Esophagus muscularis mucosa (tissue), 4 donors: ENCODE results near the gene PPP2R5C. TPM values are rescaled to one million over a fixed set of nuclear protein-coding genes. Genes with fewer than 3 reads are reported as not detected.

ENCODE experiments used
- DNase-seq: peaks from one replicate; pipeline ENCODE4 v3.0.0-alpha.2; 2017; ENCODE audit errors: extremely low spot score
- H3K27ac ChIP-seq, 4 donors: fragments of 200-600 bp; sonication (generic); replicated peaks in 1 of 4; 1 replicate in 3 of 4; 2 replicates in 1 of 4; pipeline ENCODE4 v1.5.1; 2016 to 2019; ENCODE audit warnings: mild to moderate bottlenecking in 1 of 4
- H3K27me3 ChIP-seq, 4 donors: fragments of 200-600 bp; sonication (generic); one replicate each; pipeline versions ENCODE4 v1.5.1 to v1.6.0; 2016 to 2019
- H3K36me3 ChIP-seq, 4 donors: fragments of 200-600 bp; sonication (generic); one replicate each; pipeline ENCODE4 v1.5.1; 2016 to 2019
- H3K4me1 ChIP-seq, 4 donors: fragments of 200-600 bp; sonication (generic); one replicate each; pipeline ENCODE4 v1.5.1; 2016 to 2019
- H3K4me3 ChIP-seq, 4 donors: fragments of 200-600 bp; sonication (generic); 1 replicate in 2 of 4; 2 replicates in 2 of 4; pipeline ENCODE4 v1.5.1; 2016 to 2019; ENCODE audit warnings: mild to moderate bottlenecking in 4 of 4, moderate library complexity in 1 of 4
- H3K9me3 ChIP-seq, 4 donors: fragments of 200-600 bp; sonication (generic); 1 replicate in 3 of 4; 2 replicates in 1 of 4; pipeline ENCODE4 v1.5.1; 2016 to 2019
- EP300 ChIP-seq: sonication (generic); formaldehyde crosslinking; IDR thresholded peaks from one replicate; pipeline ENCODE4 v1.6.1; 2017; ENCODE audit warnings: antibody characterized with exemption
- POLR2A ChIP-seq: fragments of 450-650 bp; IDR thresholded peaks from one replicate; pipeline ENCODE4 v1.6.1; 2017; ENCODE audit warnings: antibody characterized with exemption, moderate library complexity, mild to moderate bottlenecking, low read depth
- POLR2AphosphoS5 ChIP-seq, 2 donors: sonication (generic); formaldehyde crosslinking; IDR thresholded peaks; one replicate each; pipeline ENCODE4 v1.6.1; 2017; ENCODE audit warnings: antibody characterized with exemption in 2 of 2
- WGBS: methylation state at CpG from one replicate; pipeline ENCODE4 v1.1.5; 2018; 5-methylcytosine and 5-hydroxymethylcytosine counted together
- intact Hi-C: fragments of 100-400 bp; cut with DNase I; formaldehyde crosslinking; loops from one replicate; pipeline ENCODE4 v1.15.1; 2023
- total RNA-seq, 4 donors: library from RNA; depleted of rRNA; stranded (reverse); fragments of >200 nt; gene quantifications; one replicate each; pipeline versions ENCODE4 v1.1.0 to v1.2.1, GENCODE V29; 2016
- TF ChIP-seq, protein P1 (sequence below), 3 experiments: fragments of 200-600 bp in 2 of 3; fragments of 450-650 bp in 1 of 3; sonication (generic) in 2 of 3; IDR thresholded peaks; one replicate each; pipeline ENCODE4 v1.5.1; 2017 to 2019; ENCODE audit warnings: antibody characterized with exemption in 3 of 3, mild to moderate bottlenecking in 2 of 3, moderate library complexity in 1 of 3

Gene PPP2R5C
- total RNA-seq, 4 donors from 2014 or later = 103 to 142 (median 131) TPM

DNA sequence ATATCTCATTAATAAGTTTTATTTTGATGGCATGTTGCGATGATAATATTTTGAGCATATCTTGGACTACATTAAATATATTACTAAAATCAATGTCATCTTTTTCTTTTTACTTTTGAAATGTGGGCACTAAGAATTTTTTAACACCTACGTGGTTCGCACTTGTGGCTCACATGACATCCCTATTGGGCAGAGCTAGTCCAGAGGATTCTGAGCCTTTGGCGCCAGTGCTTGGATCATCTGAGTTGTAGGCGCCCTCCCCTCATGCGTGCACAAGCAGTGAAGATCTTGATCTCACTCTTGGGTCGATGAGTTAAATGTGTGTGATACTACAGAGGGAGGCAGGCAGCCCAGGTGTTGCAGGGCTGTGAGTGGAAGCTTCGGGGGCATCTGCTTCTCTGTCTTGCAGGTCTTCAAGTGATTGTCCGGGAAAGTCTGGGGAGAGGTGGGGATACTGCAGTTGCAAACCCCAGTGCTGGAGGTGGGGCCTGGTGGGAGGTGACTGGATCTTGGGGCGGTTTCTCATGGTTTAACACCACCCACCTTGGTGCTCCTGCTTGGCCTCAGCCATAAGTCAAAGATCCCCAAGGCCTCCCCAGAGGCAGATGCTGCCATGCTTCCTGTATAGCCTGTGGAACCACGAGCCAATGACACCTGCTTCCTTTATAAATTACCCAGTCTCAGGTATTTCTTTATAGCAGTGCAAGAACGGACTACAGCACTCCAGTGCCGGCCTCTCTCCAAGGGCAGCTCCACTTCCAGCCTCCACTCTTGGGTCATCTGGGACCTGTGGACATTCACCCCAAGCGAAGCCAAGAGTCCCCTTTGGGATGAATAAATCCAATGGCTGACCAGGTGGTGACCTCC, 46.1 kb upstream of the PPP2R5C start:
- Histone ChIP-seq H3K27ac (no peak overlapping the region), H3K27me3 (no peaks in the 10 kb centered on the region), H3K9me3 (peaks cover 0 to 8% (median 5%) of the 10 kb centered on the region in 4 donors), H3K36me3 (no peaks in the 10 kb centered on the region), H3K4me1 (peaks cover 0 to 5% (median 0%) of the 10 kb centered on the region in 4 donors), H3K4me3 (no peak overlapping the region)
- DNase-seq = peak; percentile 87
- WGBS = 87% methylated on average over 13 of the region's 14 CpGs
- intact Hi-C loops = no loop called here
- TF ChIP-seq POLR2A = no peak
- no peak for TF ChIP-seq EP300
- TF ChIP-seq, protein P1, sequence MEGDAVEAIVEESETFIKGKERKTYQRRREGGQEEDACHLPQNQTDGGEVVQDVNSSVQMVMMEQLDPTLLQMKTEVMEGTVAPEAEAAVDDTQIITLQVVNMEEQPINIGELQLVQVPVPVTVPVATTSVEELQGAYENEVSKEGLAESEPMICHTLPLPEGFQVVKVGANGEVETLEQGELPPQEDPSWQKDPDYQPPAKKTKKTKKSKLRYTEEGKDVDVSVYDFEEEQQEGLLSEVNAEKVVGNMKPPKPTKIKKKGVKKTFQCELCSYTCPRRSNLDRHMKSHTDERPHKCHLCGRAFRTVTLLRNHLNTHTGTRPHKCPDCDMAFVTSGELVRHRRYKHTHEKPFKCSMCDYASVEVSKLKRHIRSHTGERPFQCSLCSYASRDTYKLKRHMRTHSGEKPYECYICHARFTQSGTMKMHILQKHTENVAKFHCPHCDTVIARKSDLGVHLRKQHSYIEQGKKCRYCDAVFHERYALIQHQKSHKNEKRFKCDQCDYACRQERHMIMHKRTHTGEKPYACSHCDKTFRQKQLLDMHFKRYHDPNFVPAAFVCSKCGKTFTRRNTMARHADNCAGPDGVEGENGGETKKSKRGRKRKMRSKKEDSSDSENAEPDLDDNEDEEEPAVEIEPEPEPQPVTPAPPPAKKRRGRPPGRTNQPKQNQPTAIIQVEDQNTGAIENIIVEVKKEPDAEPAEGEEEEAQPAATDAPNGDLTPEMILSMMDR (IDR thresholded peaks at IDR 0.05) = no peak
- TF ChIP-seq POLR2AphosphoS5 (IDR thresholded peaks at IDR 0.05) = no peak

DNA sequence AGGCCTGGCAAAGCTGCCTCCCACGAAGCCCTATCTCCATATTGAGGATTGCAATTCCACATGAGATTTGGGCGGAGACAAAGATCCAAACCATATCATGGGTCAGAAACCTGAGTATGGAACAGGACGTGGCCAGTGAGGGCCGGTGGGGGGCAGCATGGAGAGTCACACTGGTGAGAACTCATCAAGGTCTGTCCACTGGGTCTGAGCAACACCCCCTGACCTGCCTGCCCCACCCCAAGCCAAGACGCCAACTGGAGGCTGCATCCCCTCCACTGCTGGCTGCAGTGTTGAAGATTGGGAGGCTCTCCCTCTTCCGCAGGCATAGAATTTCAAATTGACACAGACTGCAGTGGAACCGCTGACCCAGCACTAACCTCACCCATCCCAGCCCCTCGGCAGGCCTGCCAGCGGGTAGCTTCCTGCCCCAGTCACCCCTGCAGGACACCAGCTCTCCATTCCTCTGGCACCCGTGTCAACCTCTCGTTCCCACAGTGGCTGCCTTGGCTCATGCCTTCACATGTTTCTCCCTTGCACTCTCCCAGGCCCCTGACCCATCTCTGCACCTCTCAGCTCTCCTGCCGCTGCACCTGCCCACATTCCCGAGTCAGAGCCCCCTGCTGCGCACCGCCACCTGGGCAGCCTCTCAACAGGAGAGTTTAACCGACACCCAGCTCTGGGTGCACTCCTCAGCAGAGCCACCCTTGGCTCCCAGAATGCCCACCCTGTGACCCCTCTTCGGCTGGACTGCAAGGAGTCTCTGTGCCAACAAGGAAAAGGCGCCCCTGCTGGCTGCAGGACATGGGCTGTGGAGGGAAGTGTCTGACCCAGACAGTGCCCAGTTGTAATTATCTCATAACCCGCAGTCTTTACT, 45.2 kb upstream of the PPP2R5C start:
- H3K4me1 ChIP-seq = peaks cover 0 to 5% (median 2%) of the 10 kb centered on the region in 4 donors
- H3K4me3 ChIP-seq = no peak overlapping the region
- peaks cover 0 to 8% (median 5%) of the 10 kb centered on the region in 4 donors for H3K9me3 ChIP-seq
- TF ChIP-seq POLR2A (no peak), POLR2AphosphoS5 (IDR thresholded peaks at IDR 0.05) (no peak), EP300 (no peak)
- TF ChIP-seq, protein P1 (IDR thresholded peaks at IDR 0.05) = no peak
- no peaks in the 10 kb centered on the region for H3K27me3 ChIP-seq
- no peaks in the 10 kb centered on the region for H3K36me3 ChIP-seq
- DNase-seq = peak; percentile 83
- intact Hi-C loops = no loop called here
- 90% methylated on average over 17 of the region's 19 CpGs for WGBS
- H3K27ac ChIP-seq = no peak overlapping the region

DNA sequence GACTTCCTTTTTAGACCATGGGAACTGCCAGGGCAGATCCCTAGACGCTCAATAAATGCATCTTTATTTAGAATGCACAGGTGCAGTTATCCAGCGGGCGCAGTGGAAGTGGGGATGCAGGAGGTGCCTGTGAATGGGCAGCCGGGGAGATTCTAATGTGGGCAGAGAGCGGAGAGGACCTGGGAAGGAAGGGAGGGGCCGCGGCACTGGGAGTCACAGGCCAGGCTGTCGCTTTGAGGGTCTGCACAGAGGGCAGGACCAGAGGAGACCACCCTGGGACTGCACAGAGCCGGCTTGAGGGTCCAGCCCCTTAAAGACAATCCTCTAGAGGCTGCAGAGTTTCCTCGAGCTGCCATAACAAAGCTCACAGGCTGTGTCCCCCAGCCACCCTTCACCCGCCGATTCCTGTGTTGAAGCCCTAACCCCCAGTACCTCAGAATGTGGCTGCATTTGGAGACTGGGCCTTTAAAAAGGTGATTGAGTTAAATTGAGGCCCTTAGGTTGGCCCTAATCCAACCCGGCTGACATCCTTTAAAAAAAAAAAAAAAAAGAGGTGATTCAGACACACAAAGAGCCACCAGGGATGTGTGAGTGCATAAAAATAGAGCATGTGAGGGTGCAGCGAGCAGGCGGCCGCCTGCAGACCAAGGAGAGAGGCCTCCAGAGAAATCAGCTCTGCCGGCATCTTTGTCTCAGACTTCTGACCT, 44.4 kb upstream of the PPP2R5C start:
- TF ChIP-seq, protein P1 (IDR thresholded peaks at IDR 0.05) = no peak
- no peak for TF ChIP-seq EP300
- no peak for TF ChIP-seq POLR2A
- no peak for TF ChIP-seq POLR2AphosphoS5 (IDR thresholded peaks at IDR 0.05)
- Histone ChIP-seq H3K27ac (no peak overlapping the region), H3K4me3 (no peak overlapping the region), H3K27me3 (no peaks in the 10 kb centered on the region), H3K9me3 (peaks cover 0 to 8% (median 5%) of the 10 kb centered on the region in 4 donors), H3K4me1 (peaks cover 0 to 5% (median 2%) of the 10 kb centered on the region in 4 donors), H3K36me3 (no peaks in the 10 kb centered on the region)
- intact Hi-C loops = no loop called here
- 83% methylated on average over 17 of the region's 17 CpGs for WGBS
- DNase-seq = peak; percentile 37

DNA sequence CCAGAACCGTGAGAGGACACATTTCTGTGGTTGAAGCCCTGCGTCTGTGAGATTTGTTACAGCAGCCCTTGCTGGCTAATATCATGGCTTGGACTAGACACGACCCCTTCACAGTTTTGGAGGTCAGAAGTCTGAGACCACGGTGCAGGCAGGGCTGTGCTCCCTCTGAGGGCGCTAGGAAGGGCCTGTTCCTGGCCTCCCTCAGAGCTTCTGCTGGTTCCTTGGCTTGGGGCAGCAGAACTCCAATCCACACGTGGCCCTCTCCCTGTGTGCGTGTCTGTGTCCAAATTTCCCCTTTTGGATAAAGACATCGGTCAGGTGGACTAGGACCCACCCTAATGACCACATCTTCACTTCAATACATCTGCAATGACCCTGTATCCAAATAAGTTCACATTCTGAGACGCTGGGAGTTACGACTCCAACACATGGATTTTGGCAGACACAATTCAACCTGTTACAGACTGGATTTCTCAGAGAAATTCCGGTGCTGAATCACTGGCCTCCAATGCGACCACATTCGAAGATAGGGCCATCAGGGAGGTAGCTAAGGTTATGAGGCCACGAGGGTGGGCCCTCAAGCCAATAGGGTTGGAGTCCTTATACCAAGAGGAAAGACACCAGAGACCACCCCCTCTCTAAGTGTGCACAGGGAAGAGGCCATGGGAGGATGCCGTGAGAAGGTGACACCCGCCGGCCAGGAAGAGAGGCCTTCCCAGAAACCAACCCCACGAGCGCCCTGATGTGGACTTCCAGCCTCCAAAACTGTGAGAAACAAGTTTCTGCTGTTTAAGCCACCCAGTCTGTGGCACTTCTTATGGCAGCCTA, 43.6 kb upstream of the PPP2R5C start:
- 91% methylated on average over 17 of the region's 19 CpGs for WGBS
- TF ChIP-seq POLR2A (no peak), EP300 (no peak), POLR2AphosphoS5 (IDR thresholded peaks at IDR 0.05) (no peak)
- TF ChIP-seq, protein P1 (IDR thresholded peaks at IDR 0.05) = no peak
- Histone ChIP-seq H3K27ac (no peak overlapping the region), H3K4me1 (peaks cover 0 to 5% (median 2%) of the 10 kb centered on the region in 4 donors), H3K9me3 (peaks cover 0 to 8% (median 5%) of the 10 kb centered on the region in 4 donors), H3K27me3 (no peaks in the 10 kb centered on the region), H3K4me3 (no peak overlapping the region), H3K36me3 (no peaks in the 10 kb centered on the region)
- intact Hi-C loops = no loop called here
- DNase-seq = peak; percentile 77
